ENCODE results near the gene ZFC3H1.

ZFC3H1 gene

DNA sequence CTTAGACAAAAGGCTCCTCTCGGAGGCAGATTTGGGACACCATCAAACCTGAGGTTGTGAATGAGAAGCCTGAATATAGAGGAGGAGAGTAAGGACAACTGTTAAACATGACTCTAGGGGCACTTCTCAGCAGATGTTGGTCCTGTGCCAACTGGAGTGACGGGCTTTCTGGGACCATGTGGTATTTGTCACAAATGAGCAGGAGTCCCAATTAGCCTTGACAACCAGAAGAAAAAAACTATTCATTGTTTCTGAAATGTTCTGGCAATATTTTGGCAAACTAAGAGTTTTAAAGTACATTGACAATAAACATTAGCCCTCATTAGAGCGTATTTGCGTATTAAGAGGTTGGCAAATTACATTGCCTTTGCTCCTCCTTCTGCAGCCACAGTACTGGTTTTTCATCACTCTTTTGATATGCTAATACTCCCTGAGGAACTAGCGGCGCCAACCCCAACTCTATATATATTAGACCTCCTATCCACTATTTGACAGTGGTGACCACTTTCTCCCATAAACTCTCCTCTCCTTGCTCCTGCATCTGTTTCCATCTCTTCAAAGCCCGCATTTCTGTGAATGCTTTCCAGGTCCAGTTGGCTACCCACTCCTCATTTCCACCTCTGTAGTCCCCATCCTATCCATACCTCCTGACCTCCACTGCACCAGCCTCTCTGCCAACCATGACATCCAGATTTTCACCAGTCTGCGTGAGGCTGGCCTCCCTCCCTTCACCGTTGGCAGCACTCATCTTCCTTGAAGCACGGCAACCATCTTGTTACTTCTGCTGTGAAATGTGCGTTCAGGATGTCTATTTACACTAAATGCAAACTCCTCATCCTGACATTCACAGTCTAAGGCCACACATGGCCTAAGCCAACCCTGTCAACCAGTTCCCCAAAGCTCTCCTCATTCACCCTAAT lies 100.7 kb downstream of the ZFC3H1 start:
- FAIRE-seq (no peak), DNase-seq (ENCODE audit: insufficient read length, low spot score) (no peak)
- TF ChIP-seq, protein P1, sequence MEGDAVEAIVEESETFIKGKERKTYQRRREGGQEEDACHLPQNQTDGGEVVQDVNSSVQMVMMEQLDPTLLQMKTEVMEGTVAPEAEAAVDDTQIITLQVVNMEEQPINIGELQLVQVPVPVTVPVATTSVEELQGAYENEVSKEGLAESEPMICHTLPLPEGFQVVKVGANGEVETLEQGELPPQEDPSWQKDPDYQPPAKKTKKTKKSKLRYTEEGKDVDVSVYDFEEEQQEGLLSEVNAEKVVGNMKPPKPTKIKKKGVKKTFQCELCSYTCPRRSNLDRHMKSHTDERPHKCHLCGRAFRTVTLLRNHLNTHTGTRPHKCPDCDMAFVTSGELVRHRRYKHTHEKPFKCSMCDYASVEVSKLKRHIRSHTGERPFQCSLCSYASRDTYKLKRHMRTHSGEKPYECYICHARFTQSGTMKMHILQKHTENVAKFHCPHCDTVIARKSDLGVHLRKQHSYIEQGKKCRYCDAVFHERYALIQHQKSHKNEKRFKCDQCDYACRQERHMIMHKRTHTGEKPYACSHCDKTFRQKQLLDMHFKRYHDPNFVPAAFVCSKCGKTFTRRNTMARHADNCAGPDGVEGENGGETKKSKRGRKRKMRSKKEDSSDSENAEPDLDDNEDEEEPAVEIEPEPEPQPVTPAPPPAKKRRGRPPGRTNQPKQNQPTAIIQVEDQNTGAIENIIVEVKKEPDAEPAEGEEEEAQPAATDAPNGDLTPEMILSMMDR (IDR thresholded peaks at IDR 0.05; ENCODE audit: insufficient read depth, missing control alignments), result no peak
